Neural crest cell (in vitro differentiated cells): Measurements from ENCODE around the gene SMG1. TPM values are rescaled to one million over a fixed set of nuclear protein-coding genes. Genes with fewer than 3 reads are reported as not detected.

Source experiments
- DNase-seq: peaks from one replicate; pipeline ENCODE4 v3.0.0; 2021; ENCODE audit warnings: low read depth, mixed read lengths, low spot score
- H3K27ac Mint-ChIP-seq: one replicate; pipeline ENCODE4 v1.8.0; 2021; ENCODE audit warnings: mild to moderate bottlenecking, mixed read lengths; ENCODE audit not compliant: unreplicated experiment
- H3K27me3 Mint-ChIP-seq: 2 replicates; pipeline ENCODE4 v1.8.0; 2021; ENCODE audit warnings: low read depth, mild to moderate bottlenecking, mixed read lengths
- H3K36me3 Mint-ChIP-seq: 2 replicates; pipeline ENCODE4 v1.8.0; 2021; ENCODE audit warnings: low read depth, mild to moderate bottlenecking, mixed read lengths
- H3K4me1 Mint-ChIP-seq: 2 replicates; pipeline ENCODE4 v1.8.0; 2021; ENCODE audit warnings: mixed read lengths
- H3K4me3 Mint-ChIP-seq: one replicate; pipeline ENCODE4 v1.8.0; 2021; ENCODE audit warnings: mild to moderate bottlenecking, mixed read lengths
- H3K9me3 Mint-ChIP-seq: 2 replicates; pipeline ENCODE4 v1.8.0; 2021; ENCODE audit warnings: mixed read lengths
- total RNA-seq: library from RNA; stranded (reverse); gene quantifications from 2 replicates; pipeline ENCODE4 v1.2.1, GENCODE V29; 2021
- TF ChIP-seq, protein P1 (sequence below): fragments of 200-600 bp; sonication (generic); conservative IDR thresholded peaks from 2 replicates; pipeline ENCODE4 v1.5.0; 2021; ENCODE audit warnings: antibody characterized with exemption, mild to moderate bottlenecking

Gene SMG1
- total RNA-seq, 1 donor from 2014 or later, result 87.1 TPM

DNA sequence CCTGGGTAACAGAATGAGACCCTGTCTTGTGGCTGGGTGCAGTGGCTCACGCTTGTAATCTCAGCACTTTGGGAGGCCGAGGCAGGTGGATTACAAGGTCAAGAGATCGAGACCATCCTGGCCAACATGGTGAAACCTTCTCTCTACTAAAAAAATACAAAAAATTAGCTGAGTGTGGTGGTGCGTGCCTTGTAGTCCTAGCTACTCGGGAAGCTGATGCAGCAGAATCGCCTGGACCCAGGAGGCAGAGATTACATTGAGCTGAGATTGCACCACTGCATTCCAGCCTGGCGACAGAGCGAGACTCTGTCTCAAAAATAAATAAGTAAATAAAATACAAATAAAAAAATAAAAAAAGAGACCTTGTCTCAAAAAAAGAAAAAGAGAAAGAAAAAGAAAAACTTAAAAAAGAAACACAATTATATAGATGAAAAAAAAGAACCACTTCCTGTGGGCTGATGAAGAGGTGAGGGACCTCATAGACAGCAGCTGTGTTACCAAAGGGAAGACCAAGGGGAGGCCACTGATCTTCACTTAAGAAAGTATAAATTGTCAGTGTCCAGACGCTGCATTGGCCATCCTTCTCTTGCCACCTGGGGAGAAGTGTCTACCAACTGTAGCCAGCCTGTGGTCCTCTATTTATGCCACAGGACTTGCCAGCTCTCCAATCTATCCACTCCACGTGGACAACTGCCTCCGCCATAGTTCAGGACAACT is 24.4 kb upstream of the SMG1 start:
- no peak for DNase-seq
- TF ChIP-seq, protein P1, sequence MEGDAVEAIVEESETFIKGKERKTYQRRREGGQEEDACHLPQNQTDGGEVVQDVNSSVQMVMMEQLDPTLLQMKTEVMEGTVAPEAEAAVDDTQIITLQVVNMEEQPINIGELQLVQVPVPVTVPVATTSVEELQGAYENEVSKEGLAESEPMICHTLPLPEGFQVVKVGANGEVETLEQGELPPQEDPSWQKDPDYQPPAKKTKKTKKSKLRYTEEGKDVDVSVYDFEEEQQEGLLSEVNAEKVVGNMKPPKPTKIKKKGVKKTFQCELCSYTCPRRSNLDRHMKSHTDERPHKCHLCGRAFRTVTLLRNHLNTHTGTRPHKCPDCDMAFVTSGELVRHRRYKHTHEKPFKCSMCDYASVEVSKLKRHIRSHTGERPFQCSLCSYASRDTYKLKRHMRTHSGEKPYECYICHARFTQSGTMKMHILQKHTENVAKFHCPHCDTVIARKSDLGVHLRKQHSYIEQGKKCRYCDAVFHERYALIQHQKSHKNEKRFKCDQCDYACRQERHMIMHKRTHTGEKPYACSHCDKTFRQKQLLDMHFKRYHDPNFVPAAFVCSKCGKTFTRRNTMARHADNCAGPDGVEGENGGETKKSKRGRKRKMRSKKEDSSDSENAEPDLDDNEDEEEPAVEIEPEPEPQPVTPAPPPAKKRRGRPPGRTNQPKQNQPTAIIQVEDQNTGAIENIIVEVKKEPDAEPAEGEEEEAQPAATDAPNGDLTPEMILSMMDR, result no peak
- no peaks in the 10 kb centered on the region for H3K27me3 Mint-ChIP-seq
- H3K36me3 Mint-ChIP-seq, result no peaks in the 10 kb centered on the region
- H3K9me3 Mint-ChIP-seq, result no peaks in the 10 kb centered on the region
- no peaks in the 10 kb centered on the region for H3K4me1 Mint-ChIP-seq
- H3K4me3 Mint-ChIP-seq, result no peak overlapping the region
- H3K27ac Mint-ChIP-seq, result no peak overlapping the region

DNA sequence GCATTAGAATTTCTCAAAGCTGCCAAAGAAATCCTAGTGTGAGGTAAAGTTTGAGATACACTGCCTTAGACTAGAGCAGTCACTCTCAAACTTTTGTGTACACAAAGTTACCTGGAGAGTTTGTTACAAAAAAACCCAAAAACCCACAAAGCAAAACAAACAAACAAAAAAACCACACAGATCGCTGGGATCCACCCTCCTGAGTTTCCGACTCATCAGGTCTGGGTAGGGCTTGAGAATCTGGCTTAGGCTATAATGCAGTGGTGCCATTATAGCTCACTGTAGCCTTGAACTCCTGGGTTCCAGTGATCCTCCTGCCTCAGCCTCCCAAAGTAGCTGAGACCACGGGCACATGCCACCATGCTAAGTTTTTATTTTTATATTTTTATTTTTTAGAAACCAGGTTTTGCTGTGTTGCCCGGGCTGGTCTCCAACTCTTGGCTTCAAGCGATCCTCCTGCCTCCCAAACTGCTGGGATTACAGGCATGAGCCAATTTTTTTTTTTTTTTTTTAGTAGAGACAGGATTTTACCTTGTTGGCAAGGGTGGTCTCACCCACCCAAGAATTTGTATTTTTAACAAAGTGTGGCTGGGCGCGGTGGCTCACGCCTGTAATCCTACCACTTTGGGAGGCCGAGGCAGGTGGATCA is 22.3 kb upstream of the SMG1 start:
- H3K9me3 Mint-ChIP-seq, result no peaks in the 10 kb centered on the region
- no peaks in the 10 kb centered on the region for H3K36me3 Mint-ChIP-seq
- TF ChIP-seq, protein P1, result no peak
- H3K27ac Mint-ChIP-seq, result no peak overlapping the region
- DNase-seq, result no peak
- H3K4me1 Mint-ChIP-seq, result no peaks in the 10 kb centered on the region
- H3K27me3 Mint-ChIP-seq, result no peaks in the 10 kb centered on the region
- H3K4me3 Mint-ChIP-seq, result no peak overlapping the region

DNA sequence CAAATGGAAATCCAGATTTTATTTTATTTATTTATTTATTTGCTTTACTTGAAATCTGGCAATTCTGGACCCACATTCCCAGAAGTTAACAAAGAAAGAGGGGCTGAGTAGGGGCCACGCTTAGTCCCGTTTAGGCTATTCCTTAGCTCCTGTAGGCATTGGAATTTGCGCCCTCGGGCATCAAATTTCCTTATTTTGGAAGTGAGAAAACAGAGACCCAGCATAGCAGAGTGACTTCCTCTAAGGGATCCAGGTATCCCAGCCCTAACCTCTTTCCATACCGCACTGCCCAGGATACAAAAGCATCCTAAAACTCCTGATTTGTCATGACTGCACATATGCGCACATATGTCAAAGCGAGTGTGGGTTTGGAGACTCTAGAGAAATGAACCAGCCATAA is 19.0 kb upstream of the SMG1 start:
- Mint-ChIP-seq H3K4me3 (no peak overlapping the region), H3K36me3 (no peaks in the 10 kb centered on the region), H3K4me1 (no peaks in the 10 kb centered on the region), H3K9me3 (no peaks in the 10 kb centered on the region), H3K27ac (no peak overlapping the region), H3K27me3 (no peaks in the 10 kb centered on the region)
- no peak for DNase-seq
- TF ChIP-seq, protein P1, result no peak

DNA sequence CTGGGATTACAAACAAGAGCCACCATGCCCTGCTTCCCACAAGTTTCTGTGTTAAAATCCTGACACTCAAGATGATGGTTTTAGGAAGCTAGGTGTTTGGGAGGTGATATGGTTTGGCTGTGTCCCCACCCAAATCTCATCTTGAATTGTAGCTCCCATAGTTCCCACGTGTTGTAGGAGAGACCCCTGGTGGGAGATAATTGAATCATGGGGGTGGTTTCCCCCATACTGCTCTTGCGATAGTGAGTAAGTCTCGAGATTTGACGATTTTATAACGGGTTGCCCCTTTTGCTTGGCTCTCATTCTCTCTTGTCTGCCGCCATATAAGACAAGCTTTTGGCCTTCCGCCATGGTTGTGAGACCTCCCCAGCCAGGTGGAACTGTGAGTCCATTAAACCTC is 17.2 kb upstream of the SMG1 start:
- H3K27me3 Mint-ChIP-seq, result no peaks in the 10 kb centered on the region
- TF ChIP-seq, protein P1, result no peak
- H3K4me1 Mint-ChIP-seq, result no peaks in the 10 kb centered on the region
- DNase-seq, result no peak
- H3K9me3 Mint-ChIP-seq, result no peaks in the 10 kb centered on the region
- no peak overlapping the region for H3K27ac Mint-ChIP-seq
- no peak overlapping the region for H3K4me3 Mint-ChIP-seq
- no peaks in the 10 kb centered on the region for H3K36me3 Mint-ChIP-seq

DNA sequence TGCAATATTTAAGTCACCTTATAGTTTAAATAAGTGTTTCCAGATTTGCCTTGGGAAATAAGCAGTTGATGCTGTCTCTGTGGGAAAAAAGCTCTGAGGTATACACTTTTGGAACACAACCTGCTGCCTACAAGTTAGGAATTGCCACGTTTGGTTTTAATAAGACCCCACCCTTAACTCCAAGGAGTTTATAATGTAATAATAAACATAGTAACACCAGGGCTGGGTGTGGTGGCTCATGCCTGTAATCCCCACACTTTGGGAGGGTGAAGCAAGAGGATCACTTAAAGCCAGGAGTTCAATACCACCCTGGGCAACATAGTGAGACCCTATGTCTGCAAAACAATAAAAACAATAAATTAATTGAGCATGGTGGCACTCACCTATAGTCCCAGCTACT is 15.9 kb upstream of the SMG1 start:
- Mint-ChIP-seq H3K4me3 (no peak overlapping the region), H3K4me1 (no peaks in the 10 kb centered on the region), H3K9me3 (no peaks in the 10 kb centered on the region), H3K27ac (no peak overlapping the region), H3K36me3 (no peaks in the 10 kb centered on the region), H3K27me3 (peaks cover 2% of the 10 kb centered on the region)
- DNase-seq, result no peak
- TF ChIP-seq, protein P1, result no peak
